ENCODE data around the gene CROT. TPM values are rescaled to one million over a fixed set of nuclear protein-coding genes. Genes with fewer than 3 reads are reported as not detected.

Gene CROT
- 10 to 100 TPM; 17.0 to 35.0 TPM for total RNA-seq

- H3K36me3 ChIP-seq: no peaks in the 10 kb centered on the region
- intact Hi-C loops (cut with DNase I): loop anchor here (10.0 kb wide), 1 partner anchor 529 kb away; the partner anchor contains the start of genes DBF4 and SLC25A40
- peak within 1 kb of the TSS; percentile 86 to 88 for H3K27ac ChIP-seq
- H3K4me1 ChIP-seq (replicated peaks): peaks cover 6% of the 10 kb centered on the region
- TF ChIP-seq POLR2A (IDR thresholded peaks at IDR 0.05) (peak; percentile 86), POLR2AphosphoS5 (IDR thresholded peaks at IDR 0.05) (peak; percentile 89), CTCF (IDR thresholded peaks at IDR 0.05) (peak in 3 of 4 experiments; percentile 14 to 51 (median 34))
- peak; percentile 97 for DNase-seq (ENCODE audit: low spot score)
- H3K4me3 ChIP-seq: peak within 1 kb of the TSS; percentile 46 to 64
- WGBS: under 1% methylated on average over 51 of the region's 53 CpGs
- H3K9me3 ChIP-seq: no peaks in the 10 kb centered on the region
- H3K27me3 ChIP-seq (replicated peaks; ENCODE audit: insufficient read depth): no peaks in the 10 kb centered on the region
Measured at GRCh38 chr7:87345166-87345927, at the start of gene CROT. Gene CROT (plus strand): TSS chr7:87345664. CDS start chr7:87349069, 3,405 bp downstream.

- TF ChIP-seq CTCF (IDR thresholded peaks at IDR 0.05) (no peak), POLR2A (IDR thresholded peaks at IDR 0.05) (no peak), POLR2AphosphoS5 (IDR thresholded peaks at IDR 0.05) (no peak)
Measured at GRCh38 chr7:87300756-87301155, 44.7 kb upstream of the CROT start.

GRCh38 chr7:87310790-87311419 lies 34.6 kb upstream of the CROT start:
- Histone ChIP-seq H3K27ac (no peak overlapping the region), H3K9me3 (no peaks in the 10 kb centered on the region), H3K4me3 (no peak overlapping the region), H3K36me3 (no peaks in the 10 kb centered on the region), H3K27me3 (replicated peaks; ENCODE audit: insufficient read depth) (no peaks in the 10 kb centered on the region), H3K4me1 (replicated peaks) (no peaks in the 10 kb centered on the region)
- 82% methylated on average over 4 of the region's 4 CpGs for WGBS
- intact Hi-C loops (cut with DNase I): no loop called here
- TF ChIP-seq POLR2A (IDR thresholded peaks at IDR 0.05): no peak
- TF ChIP-seq POLR2AphosphoS5 (IDR thresholded peaks at IDR 0.05): no peak
- no peak for TF ChIP-seq CTCF (IDR thresholded peaks at IDR 0.05)
- DNase-seq (ENCODE audit: low spot score): no peak

More at GRCh38 chr7:87300756-87301155, 44.7 kb upstream of the CROT start:
- no peak overlapping the region for H3K27ac ChIP-seq
- no peaks in the 10 kb centered on the region for H3K36me3 ChIP-seq
- no peaks in the 10 kb centered on the region for H3K9me3 ChIP-seq
- DNase-seq (ENCODE audit: low spot score): no peak
- no peak overlapping the region for H3K4me3 ChIP-seq
- intact Hi-C loops (cut with DNase I): no loop called here
- no peaks in the 10 kb centered on the region for H3K4me1 ChIP-seq (replicated peaks)
- no peaks in the 10 kb centered on the region for H3K27me3 ChIP-seq (replicated peaks; ENCODE audit: insufficient read depth)

GRCh38 chr7:87312215-87312865 lies 33.1 kb upstream of the CROT start:
- intact Hi-C loops (cut with DNase I): loop anchor here (2.0 kb wide), 1 partner anchor 104 kb away; no protein-coding TSS in a partner anchor
- DNase-seq (ENCODE audit: low spot score): peak; percentile 53
- no peaks in the 10 kb centered on the region for H3K9me3 ChIP-seq
- no peak overlapping the region for H3K4me3 ChIP-seq
- no peak overlapping the region for H3K27ac ChIP-seq
- no peaks in the 10 kb centered on the region for H3K27me3 ChIP-seq (replicated peaks; ENCODE audit: insufficient read depth)
- no peaks in the 10 kb centered on the region for H3K36me3 ChIP-seq
- WGBS: 13% methylated on average over 2 of the region's 2 CpGs
- H3K4me1 ChIP-seq (replicated peaks): no peaks in the 10 kb centered on the region
- TF ChIP-seq POLR2AphosphoS5 (IDR thresholded peaks at IDR 0.05) (peak; percentile 52), POLR2A (IDR thresholded peaks at IDR 0.05) (no peak), CTCF (IDR thresholded peaks at IDR 0.05) (peak; percentile 96 to 98 (median 96))
